Measurements from ENCODE around the gene HDAC10. TPM values are rescaled to one million over a fixed set of nuclear protein-coding genes. Genes with fewer than 3 reads are reported as not detected.
"Not testable (repeated sequence)": the region's sequence is repeated elsewhere in the genome, so short reads cannot be mapped to it uniquely, and the experiment has no call there.

The HDAC10 gene
- total and polyA plus RNA-seq, 3 experiments from 2014 or later: 7.5 to 44.7 (median 42.5) TPM

DNA sequence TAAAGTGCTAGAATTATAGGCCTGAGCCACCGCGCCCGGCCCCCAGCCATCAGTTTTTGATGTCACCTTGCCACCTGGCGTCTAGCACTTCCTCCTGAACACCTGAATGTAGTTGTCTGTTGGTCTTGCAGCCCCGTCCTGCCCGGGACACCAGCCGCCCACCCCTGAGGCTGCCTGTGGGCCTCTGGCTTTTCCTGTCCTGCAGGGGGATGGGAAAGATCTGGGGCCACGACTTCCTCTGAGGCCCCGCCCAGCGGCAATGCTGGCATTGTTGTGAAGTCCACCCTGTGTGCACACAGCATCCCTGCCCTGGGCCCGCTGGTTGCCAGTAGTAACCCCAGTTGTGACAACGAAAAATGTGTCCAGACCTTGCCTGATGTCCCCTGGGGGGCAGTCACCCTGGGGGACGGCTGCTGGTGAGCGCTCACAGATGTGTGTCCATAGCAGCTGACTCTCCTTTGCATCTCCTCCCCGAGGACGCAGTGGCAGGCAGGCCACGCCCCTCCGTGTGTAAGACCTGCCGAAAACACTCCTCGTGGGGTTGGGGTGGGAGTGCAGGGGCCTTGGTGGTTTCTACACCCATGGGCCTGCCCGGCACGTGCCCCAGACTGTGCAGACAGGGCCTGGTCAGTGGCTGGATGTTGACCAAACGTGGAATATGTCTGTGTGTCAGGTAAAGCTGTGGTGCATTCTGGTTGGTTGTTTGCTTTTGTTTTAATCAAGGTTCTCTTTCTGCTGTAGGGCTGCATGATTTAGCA is 43.5 kb downstream of the HDAC10 start:
- POLR2A ChIA-PET: interaction anchor here (1.0 to 1.1 kb wide), 3 partner anchors 16 to 59 kb away, joined by 3 to 4 read pairs (median 4); no protein-coding TSS in a partner anchor
- Histone ChIP-seq H3K27ac (ENCODE audit: low read depth, low read length) (no peak overlapping the region), H3K36me3 (ENCODE audit: insufficient read depth, low read length) (peaks cover 20% of the 10 kb centered on the region), H3K4me3 (ENCODE audit: low read length) (no peak overlapping the region), H3K4me1 (ENCODE audit: insufficient read depth, low read length) (peaks cover 4% of the 10 kb centered on the region), H3K27me3 (ENCODE audit: insufficient read depth, low read length, poor library complexity, severe bottlenecking) (no peaks in the 10 kb centered on the region), H3K9me3 (ENCODE audit: low read length) (no peaks in the 10 kb centered on the region)
- DNase-seq: no peak
- Mint-ChIP-seq H3K9me3 (no peaks in the 10 kb centered on the region), H3K27me3 (no peaks in the 10 kb centered on the region), H3K4me3 (peak overlapping the region in 1 of 7 donors; percentile 59), H3K27ac (peak overlapping the region in 1 of 8 donors; percentile 40), H3K36me3 (peaks cover 3 to 64% (median 7%) of the 10 kb centered on the region in 3 donors), H3K4me1 (peaks cover 18 to 44% (median 32%) of the 10 kb centered on the region in 3 donors)
- CTCF ChIA-PET: interaction anchor here (1.1 to 3.6 kb wide), 4 partner anchors 11 to 57 kb away, joined by 3 to 35 read pairs (median 4); no protein-coding TSS in a partner anchor

DNA sequence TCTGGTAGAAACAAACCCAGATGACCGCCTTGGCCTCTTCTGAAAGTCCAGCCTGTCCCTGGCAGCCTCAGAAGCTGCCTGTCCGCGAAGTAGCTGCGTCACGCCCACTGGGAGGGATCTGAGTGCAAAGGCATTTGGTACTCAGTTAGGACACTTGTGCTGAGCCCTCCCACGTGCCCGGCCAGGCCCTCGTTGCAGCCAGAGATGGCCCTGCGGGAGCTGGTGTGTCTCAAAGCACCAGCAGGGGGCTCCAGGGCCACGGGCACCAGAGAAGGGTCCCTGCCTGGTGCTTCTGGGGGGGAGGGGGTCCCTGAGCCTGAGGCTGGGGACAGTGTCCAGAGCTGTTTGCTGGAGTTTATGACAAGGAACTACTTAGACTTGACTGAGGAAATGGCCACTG is 44.5 kb downstream of the HDAC10 start:
- ChIA-PET POLR2A (interaction anchor here (1.0 to 1.1 kb wide), 2 partner anchors 15 to 16 kb away, joined by 3 to 4 read pairs; no protein-coding TSS in a partner anchor), CTCF (interaction anchor here (1.3 to 3.6 kb wide), 2 partner anchors 17 to 56 kb away, joined by 3 to 35 read pairs; no protein-coding TSS in a partner anchor)
- Histone ChIP-seq H3K9me3 (ENCODE audit: low read length) (no peaks in the 10 kb centered on the region), H3K4me3 (ENCODE audit: low read length) (no peak overlapping the region), H3K27me3 (ENCODE audit: insufficient read depth, low read length, poor library complexity, severe bottlenecking) (no peaks in the 10 kb centered on the region), H3K36me3 (ENCODE audit: insufficient read depth, low read length) (peaks cover 12% of the 10 kb centered on the region), H3K27ac (ENCODE audit: low read depth, low read length) (no peak overlapping the region), H3K4me1 (ENCODE audit: insufficient read depth, low read length) (peaks cover 11% of the 10 kb centered on the region)
- Mint-ChIP-seq H3K27ac (peak overlapping the region in 1 of 8 donors; percentile 45), H3K27me3 (no peaks in the 10 kb centered on the region), H3K9me3 (no peaks in the 10 kb centered on the region), H3K4me1 (peaks cover 26 to 45% (median 36%) of the 10 kb centered on the region in 3 donors), H3K36me3 (peaks cover 3 to 58% (median 7%) of the 10 kb centered on the region in 3 donors), H3K4me3 (no peak overlapping the region)
- DNase-seq: no peak

DNA sequence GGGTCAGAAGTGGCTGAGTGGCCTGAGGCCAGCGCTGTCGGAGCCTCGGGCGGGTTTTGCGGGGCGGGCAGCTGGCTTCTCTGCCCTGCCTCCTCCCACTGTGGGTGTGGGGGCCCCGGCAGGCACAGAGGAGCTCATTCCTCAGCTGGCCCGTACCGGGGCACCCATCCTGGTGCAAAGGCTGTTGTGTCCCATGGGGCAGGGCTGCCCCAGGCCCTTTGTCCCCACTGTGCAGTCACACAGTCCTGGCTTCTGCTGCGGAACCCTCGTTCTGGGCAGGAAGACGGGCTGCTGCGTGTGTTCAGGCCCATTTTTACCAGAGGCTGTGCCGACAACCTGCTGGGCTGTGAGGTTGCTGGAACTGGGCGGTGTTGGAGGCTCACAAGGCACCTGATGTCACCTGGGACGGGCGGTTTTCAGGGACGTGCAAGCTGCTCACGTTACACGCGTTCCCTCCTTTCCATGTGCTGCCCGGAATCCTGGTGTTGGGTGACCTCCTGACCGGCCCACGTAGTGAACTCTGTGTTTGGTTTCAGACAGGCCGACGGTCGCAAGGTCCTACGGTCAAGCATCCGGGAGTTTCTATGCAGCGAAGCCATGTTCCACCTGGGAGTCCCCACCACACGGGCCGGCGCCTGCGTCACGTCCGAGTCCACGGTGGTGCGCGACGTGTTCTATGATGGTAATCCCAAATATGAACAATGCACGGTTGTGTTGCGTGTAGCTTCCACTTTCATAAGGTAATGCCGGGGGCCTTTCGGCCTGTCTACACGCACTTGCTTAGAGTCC is 45.1 kb downstream of the HDAC10 start:
- no peak overlapping the region for H3K4me3 Mint-ChIP-seq
- no peaks in the 10 kb centered on the region for H3K27me3 ChIP-seq (ENCODE audit: insufficient read depth, low read length, poor library complexity, severe bottlenecking)
- peaks cover 3 to 54% (median 7%) of the 10 kb centered on the region in 3 donors for H3K36me3 Mint-ChIP-seq
- H3K4me1 Mint-ChIP-seq: peaks cover 22 to 41% (median 36%) of the 10 kb centered on the region in 3 donors
- ChIA-PET POLR2A (interaction anchor here (1.1 to 1.5 kb wide), 2 partner anchors 14 to 15 kb away, joined by 3 to 4 read pairs; no protein-coding TSS in a partner anchor), CTCF (interaction anchor here (1.3 to 3.6 kb wide), 2 partner anchors 16 to 56 kb away, joined by 3 to 35 read pairs; no protein-coding TSS in a partner anchor)
- H3K36me3 ChIP-seq (ENCODE audit: insufficient read depth, low read length): peaks cover 8% of the 10 kb centered on the region
- peaks cover 11% of the 10 kb centered on the region for H3K4me1 ChIP-seq (ENCODE audit: insufficient read depth, low read length)
- H3K27ac Mint-ChIP-seq: peak overlapping the region in 1 of 8 donors; percentile 45
- no peak overlapping the region for H3K27ac ChIP-seq (ENCODE audit: low read depth, low read length)
- no peaks in the 10 kb centered on the region for H3K27me3 Mint-ChIP-seq
- DNase-seq: no peak
- H3K4me3 ChIP-seq (ENCODE audit: low read length): no peak overlapping the region
- no peaks in the 10 kb centered on the region for H3K9me3 Mint-ChIP-seq
- no peaks in the 10 kb centered on the region for H3K9me3 ChIP-seq (ENCODE audit: low read length)

DNA sequence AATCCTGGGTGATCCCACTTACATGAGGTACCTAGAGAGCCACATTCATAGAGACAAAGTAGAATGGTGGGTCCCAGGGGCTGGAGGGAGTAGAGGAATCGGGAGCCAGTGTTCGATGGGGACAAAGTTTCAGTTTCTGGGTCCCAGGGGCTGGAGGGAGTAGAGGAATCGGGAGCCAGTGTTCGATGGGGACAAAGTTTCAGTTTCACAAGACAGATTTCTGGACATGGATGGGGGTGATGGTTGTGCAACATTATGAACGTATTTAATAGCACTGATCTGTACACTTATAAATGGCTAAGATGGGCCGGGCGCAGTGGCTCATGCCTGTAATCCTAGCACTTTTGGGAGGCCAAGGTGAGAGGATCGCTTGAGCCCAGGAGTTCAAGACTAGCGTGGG is 46.1 kb downstream of the HDAC10 start:
- peaks cover 22 to 38% (median 35%) of the 10 kb centered on the region in 3 donors for H3K4me1 Mint-ChIP-seq
- peaks cover 3 to 47% (median 7%) of the 10 kb centered on the region in 3 donors for H3K36me3 Mint-ChIP-seq
- H3K27ac ChIP-seq (ENCODE audit: low read depth, low read length); H3K27me3 Mint-ChIP-seq; H3K9me3 Mint-ChIP-seq; H3K4me3 ChIP-seq (ENCODE audit: low read length); H3K36me3 ChIP-seq (ENCODE audit: insufficient read depth, low read length); DNase-seq; H3K27me3 ChIP-seq (ENCODE audit: insufficient read depth, low read length, poor library complexity, severe bottlenecking); CTCF ChIA-PET; H3K9me3 ChIP-seq (ENCODE audit: low read length): not testable (repeated sequence)
- H3K4me3 Mint-ChIP-seq: peak overlapping the region in 1 of 7 donors; percentile 2
- H3K4me1 ChIP-seq (ENCODE audit: insufficient read depth, low read length): peaks cover 14% of the 10 kb centered on the region
- H3K27ac Mint-ChIP-seq: peak overlapping the region in 4 of 8 donors; percentile 3 to 46 (median 5)
- POLR2A ChIA-PET: interaction anchor here (1.5 kb wide), 1 partner anchor 14 kb away, joined by 3 read pairs; no protein-coding TSS in a partner anchor

DNA sequence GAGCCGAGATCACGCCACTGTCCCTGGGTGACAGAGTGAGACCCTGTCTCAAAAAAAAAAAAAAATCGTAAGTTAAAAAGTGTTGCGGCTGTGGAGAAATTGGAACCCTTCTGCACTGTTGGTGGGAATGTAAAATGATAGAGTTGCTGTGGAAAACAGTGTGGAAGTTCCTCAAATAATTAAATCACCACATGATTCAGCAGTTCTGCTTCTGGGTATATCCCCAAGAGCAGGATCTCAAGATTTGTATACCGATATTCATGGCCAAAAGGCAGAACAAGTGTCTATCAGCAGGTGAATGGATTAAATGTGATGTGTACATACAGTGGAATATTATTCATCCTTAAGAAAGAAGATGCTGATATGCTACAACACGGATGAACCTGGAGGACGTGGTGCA is 46.5 kb downstream of the HDAC10 start:
- H3K27me3 Mint-ChIP-seq: no peaks in the 10 kb centered on the region
- ChIA-PET POLR2A (interaction anchor here (1.5 kb wide), 1 partner anchor 14 kb away, joined by 3 read pairs; no protein-coding TSS in a partner anchor), CTCF (no interaction called here)
- H3K27me3 ChIP-seq (ENCODE audit: insufficient read depth, low read length, poor library complexity, severe bottlenecking): no peaks in the 10 kb centered on the region
- H3K27ac ChIP-seq (ENCODE audit: low read depth, low read length): no peak overlapping the region
- no peaks in the 10 kb centered on the region for H3K9me3 ChIP-seq (ENCODE audit: low read length)
- peaks cover 18 to 38% (median 30%) of the 10 kb centered on the region in 3 donors for H3K4me1 Mint-ChIP-seq
- H3K9me3 Mint-ChIP-seq: no peaks in the 10 kb centered on the region
- peaks cover 0 to 43% (median 4%) of the 10 kb centered on the region in 3 donors for H3K36me3 Mint-ChIP-seq
- H3K4me3 Mint-ChIP-seq: peak overlapping the region in 1 of 7 donors; percentile 77
- peak overlapping the region in 5 of 8 donors; percentile 3 to 89 (median 6) for H3K27ac Mint-ChIP-seq
- peaks cover 8% of the 10 kb centered on the region for H3K36me3 ChIP-seq (ENCODE audit: insufficient read depth, low read length)
- no peak overlapping the region for H3K4me3 ChIP-seq (ENCODE audit: low read length)
- no peak for DNase-seq
- H3K4me1 ChIP-seq (ENCODE audit: insufficient read depth, low read length): peaks cover 18% of the 10 kb centered on the region

DNA sequence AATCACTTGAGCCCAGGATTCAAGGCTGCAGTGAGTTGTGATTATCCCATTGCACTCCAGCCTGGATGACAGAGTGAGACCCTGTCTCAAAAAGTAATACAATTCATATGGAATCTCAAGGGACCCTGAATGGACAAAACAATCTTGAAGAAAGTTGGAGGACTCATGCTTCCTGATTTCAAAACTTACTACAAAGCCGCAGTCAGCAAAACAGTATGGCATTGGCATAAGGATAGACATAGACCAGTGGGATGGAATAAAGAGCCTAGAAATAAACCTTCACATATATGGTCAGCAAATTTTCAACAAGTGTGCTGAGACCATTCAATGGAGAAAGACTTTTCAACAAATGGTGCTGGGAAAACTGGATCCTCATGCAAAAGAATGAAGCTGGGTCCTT is 47.8 kb downstream of the HDAC10 start:
- Mint-ChIP-seq H3K9me3 (no peaks in the 10 kb centered on the region), H3K27me3 (no peaks in the 10 kb centered on the region), H3K4me1 (peaks cover 17 to 42% (median 30%) of the 10 kb centered on the region in 3 donors), H3K4me3 (peak overlapping the region in 5 of 7 donors; percentile 3 to 60 (median 39)), H3K36me3 (peaks cover 0 to 46% (median 4%) of the 10 kb centered on the region in 3 donors), H3K27ac (no peak overlapping the region)
- Histone ChIP-seq H3K36me3 (ENCODE audit: insufficient read depth, low read length) (peaks cover 8% of the 10 kb centered on the region), H3K27ac (ENCODE audit: low read depth, low read length) (no peak overlapping the region), H3K4me3 (ENCODE audit: low read length) (no peak overlapping the region), H3K4me1 (ENCODE audit: insufficient read depth, low read length) (peaks cover 23% of the 10 kb centered on the region), H3K27me3 (ENCODE audit: insufficient read depth, low read length, poor library complexity, severe bottlenecking) (no peaks in the 10 kb centered on the region), H3K9me3 (ENCODE audit: low read length) (no peaks in the 10 kb centered on the region)
- ChIA-PET POLR2A (no interaction called here), CTCF (no interaction called here)
- no peak for DNase-seq

DNA sequence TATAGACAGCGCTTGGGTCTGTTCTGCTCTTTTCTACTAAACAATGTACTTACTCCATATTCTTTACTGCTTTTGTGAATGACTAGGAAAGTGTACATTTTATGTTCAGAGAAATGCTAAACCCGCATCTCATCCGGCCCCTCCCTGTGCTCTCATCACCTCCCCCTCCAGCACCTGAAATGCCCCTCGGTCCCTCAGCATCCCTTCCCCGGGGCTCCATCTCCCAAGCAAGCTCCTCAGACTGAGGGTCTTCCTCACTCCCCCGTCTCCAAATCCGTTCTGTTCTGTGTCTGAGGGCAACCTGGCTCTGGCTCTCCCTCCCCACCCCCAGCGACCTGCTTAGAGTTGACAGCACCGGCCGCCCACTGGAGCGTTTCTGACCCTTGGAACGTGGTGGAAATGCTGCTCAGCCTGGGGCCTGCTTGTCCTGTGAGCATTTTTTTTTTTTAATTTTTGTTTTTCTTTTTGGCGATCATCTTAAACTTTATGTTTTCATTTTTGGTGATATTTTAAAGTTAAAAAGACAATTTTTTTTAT is 48.9 kb downstream of the HDAC10 start:
- Mint-ChIP-seq H3K27ac (peak overlapping the region; percentile 58 to 91 (median 79)), H3K9me3 (no peaks in the 10 kb centered on the region), H3K4me1 (peaks cover 17 to 42% (median 30%) of the 10 kb centered on the region in 3 donors), H3K36me3 (peaks cover 0 to 45% (median 4%) of the 10 kb centered on the region in 3 donors), H3K4me3 (peak overlapping the region; percentile 81 to 90 (median 86)), H3K27me3 (no peaks in the 10 kb centered on the region)
- DNase-seq: no peak
- Histone ChIP-seq H3K4me1 (ENCODE audit: insufficient read depth, low read length) (peaks cover 23% of the 10 kb centered on the region), H3K27me3 (ENCODE audit: insufficient read depth, low read length, poor library complexity, severe bottlenecking) (no peaks in the 10 kb centered on the region), H3K4me3 (ENCODE audit: low read length) (peak overlapping the region; percentile 28), H3K27ac (ENCODE audit: low read depth, low read length) (no peak overlapping the region), H3K9me3 (ENCODE audit: low read length) (no peaks in the 10 kb centered on the region), H3K36me3 (ENCODE audit: insufficient read depth, low read length) (peaks cover 8% of the 10 kb centered on the region)
- ChIA-PET CTCF (interaction anchor here (1.3 to 1.4 kb wide), 2 partner anchors 27 to 53 kb away, joined by 3 read pairs; no protein-coding TSS in a partner anchor), POLR2A (interaction anchor here (1.0 to 1.5 kb wide), 2 partner anchors 12 to 306 kb away, joined by 3 read pairs; partner anchors contain the start of genes LMF2 and NCAPH2)
